ENCODE measurements around the gene DNAJB13. TPM values are rescaled to one million over a fixed set of nuclear protein-coding genes. Genes with fewer than 3 reads are reported as not detected.
A peak's percentile ranks its signal among the peaks of the same experiment; 100 is the strongest.

The DNAJB13 gene
- total RNA-seq, 1 donor from 2014 or later, result not detected

DNA sequence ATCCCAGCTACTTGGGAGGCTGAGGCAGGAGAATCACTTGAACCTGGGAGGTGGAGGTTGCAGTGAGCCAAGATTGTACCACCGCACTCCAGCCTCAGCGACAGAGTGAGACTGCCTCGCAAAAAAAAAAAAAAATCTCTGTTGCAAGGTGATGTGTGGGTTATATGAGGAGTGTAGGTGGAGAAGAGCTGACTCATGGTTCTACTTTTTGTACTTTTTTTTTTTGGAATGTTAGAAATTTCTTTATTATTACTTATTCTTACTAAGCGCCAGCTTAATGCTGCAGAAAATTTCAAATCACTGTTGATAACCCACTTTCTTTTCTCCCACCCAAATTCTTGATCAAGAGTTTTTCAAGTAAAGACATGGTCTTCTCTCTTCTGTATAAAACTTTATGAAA is 29.6 kb upstream of the DNAJB13 start:
- H3K79me2 ChIP-seq (ENCODE audit: low read depth), result no peaks in the 10 kb centered on the region
- Mint-ChIP-seq H3K36me3 (peaks cover 9% of the 10 kb centered on the region), H3K27ac (no peak overlapping the region), H3K27me3 (ENCODE audit: insufficient read depth, low read depth) (no peaks in the 10 kb centered on the region), H3K9me3 (no peaks in the 10 kb centered on the region), H3K4me3 (no peak overlapping the region), H3K4me1 (no peaks in the 10 kb centered on the region)
- H2AFZ ChIP-seq (replicated peaks), result no peak overlapping the region
- no peaks in the 10 kb centered on the region for H3K27me3 ChIP-seq
- H3K36me3 ChIP-seq, result peaks cover 4% of the 10 kb centered on the region
- TF ChIP-seq EZH2 (IDR thresholded peaks at IDR 0.05), result no peak
- TF ChIP-seq, protein P1, sequence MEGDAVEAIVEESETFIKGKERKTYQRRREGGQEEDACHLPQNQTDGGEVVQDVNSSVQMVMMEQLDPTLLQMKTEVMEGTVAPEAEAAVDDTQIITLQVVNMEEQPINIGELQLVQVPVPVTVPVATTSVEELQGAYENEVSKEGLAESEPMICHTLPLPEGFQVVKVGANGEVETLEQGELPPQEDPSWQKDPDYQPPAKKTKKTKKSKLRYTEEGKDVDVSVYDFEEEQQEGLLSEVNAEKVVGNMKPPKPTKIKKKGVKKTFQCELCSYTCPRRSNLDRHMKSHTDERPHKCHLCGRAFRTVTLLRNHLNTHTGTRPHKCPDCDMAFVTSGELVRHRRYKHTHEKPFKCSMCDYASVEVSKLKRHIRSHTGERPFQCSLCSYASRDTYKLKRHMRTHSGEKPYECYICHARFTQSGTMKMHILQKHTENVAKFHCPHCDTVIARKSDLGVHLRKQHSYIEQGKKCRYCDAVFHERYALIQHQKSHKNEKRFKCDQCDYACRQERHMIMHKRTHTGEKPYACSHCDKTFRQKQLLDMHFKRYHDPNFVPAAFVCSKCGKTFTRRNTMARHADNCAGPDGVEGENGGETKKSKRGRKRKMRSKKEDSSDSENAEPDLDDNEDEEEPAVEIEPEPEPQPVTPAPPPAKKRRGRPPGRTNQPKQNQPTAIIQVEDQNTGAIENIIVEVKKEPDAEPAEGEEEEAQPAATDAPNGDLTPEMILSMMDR (IDR thresholded peaks at IDR 0.05), result no peak
- TF ChIP-seq EZH2phosphoT487 (IDR thresholded peaks at IDR 0.05), result no peak
- H3K9ac ChIP-seq, result no peak overlapping the region
- no peak overlapping the region for H3K4me2 ChIP-seq
- no peaks in the 10 kb centered on the region for H3K9me3 ChIP-seq (ENCODE audit: low read depth)
- DNase-seq (ENCODE audit: low spot score), result no peak
- H4K20me1 ChIP-seq (ENCODE audit: low read depth), result no peaks in the 10 kb centered on the region
- no peak overlapping the region for H3K27ac ChIP-seq
- H3F3A ChIP-seq (ENCODE audit: low read depth), result no peaks in the 10 kb centered on the region
- H3K4me1 ChIP-seq, result no peaks in the 10 kb centered on the region
- H3K4me3 ChIP-seq, result no peak overlapping the region

DNA sequence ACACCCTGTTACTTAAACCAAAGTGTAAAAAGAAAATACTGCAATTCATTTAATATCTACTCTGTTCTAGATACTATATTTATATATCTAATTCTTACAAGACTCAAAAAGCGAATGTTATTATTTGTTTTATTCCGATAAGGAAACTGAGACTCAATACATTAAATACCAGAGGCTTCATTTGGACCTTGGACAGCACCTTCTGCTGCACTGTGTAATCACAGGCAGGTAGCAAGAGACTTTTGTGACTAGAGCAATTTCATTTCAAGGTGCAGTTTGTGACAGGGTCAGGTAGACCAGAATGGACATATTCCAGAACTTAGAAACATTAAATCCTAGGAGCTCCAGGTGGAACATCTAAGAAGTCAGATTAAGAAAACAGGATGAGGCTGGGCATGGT is 21.4 kb upstream of the DNAJB13 start:
- peaks cover 9% of the 10 kb centered on the region for H3K4me1 Mint-ChIP-seq
- peaks cover 6% of the 10 kb centered on the region for H3K4me1 ChIP-seq
- H2AFZ ChIP-seq (replicated peaks), result no peak overlapping the region
- H3K27ac Mint-ChIP-seq, result no peak overlapping the region
- H3K9ac ChIP-seq, result no peak overlapping the region
- H3K4me3 ChIP-seq, result no peak overlapping the region
- no peak overlapping the region for H3K27ac ChIP-seq
- no peaks in the 10 kb centered on the region for H3K9me3 ChIP-seq (ENCODE audit: low read depth)
- no peaks in the 10 kb centered on the region for H3K27me3 ChIP-seq
- no peak overlapping the region for H3K4me3 Mint-ChIP-seq
- H3K79me2 ChIP-seq (ENCODE audit: low read depth), result no peaks in the 10 kb centered on the region
- peaks cover 10% of the 10 kb centered on the region for H3F3A ChIP-seq (ENCODE audit: low read depth)
- H3K27me3 Mint-ChIP-seq (ENCODE audit: insufficient read depth, low read depth), result no peaks in the 10 kb centered on the region
- no peak overlapping the region for H3K4me2 ChIP-seq
- TF ChIP-seq EZH2phosphoT487 (IDR thresholded peaks at IDR 0.05) (no peak), EZH2 (IDR thresholded peaks at IDR 0.05) (no peak)
- TF ChIP-seq, protein P1 (IDR thresholded peaks at IDR 0.05), result no peak
- peaks cover 23% of the 10 kb centered on the region for H3K36me3 Mint-ChIP-seq
- H4K20me1 ChIP-seq (ENCODE audit: low read depth), result no peaks in the 10 kb centered on the region
- no peak for DNase-seq (ENCODE audit: low spot score)
- H3K9me3 Mint-ChIP-seq, result no peaks in the 10 kb centered on the region
- H3K36me3 ChIP-seq, result no peaks in the 10 kb centered on the region

DNA sequence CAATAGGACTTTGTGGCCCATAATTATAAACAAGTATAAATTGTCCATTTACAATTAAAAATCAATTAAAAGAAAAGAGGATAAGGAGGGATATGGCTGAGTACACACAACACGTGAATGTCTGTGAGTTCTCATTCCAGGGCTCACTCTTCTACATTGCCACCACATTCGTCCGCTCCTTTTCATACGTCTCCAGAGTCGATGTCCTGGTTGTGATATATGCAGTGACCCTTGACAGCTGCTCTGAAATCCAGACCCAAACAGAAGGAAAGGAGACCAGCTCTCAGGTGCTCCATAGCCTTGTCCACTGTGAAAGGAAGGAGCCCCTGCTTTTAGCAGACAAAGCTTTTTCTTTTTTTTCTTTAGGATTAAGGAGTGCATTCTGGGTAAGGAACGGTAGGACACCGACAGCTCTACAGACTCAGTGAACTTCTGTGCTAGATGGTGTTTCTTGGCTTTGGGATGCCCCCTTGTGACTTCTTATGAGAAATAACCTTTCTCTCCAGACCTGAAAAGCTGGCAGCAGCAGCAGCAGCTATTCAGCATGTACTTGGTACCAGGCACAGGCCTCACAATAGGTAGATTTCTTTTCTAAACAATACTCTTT is 19.7 kb upstream of the DNAJB13 start:
- Histone ChIP-seq H3K27ac (no peak overlapping the region), H3K4me1 (peaks cover 6% of the 10 kb centered on the region), H3K79me2 (ENCODE audit: low read depth) (no peaks in the 10 kb centered on the region), H3K9me3 (ENCODE audit: low read depth) (no peaks in the 10 kb centered on the region), H3K4me3 (no peak overlapping the region), H3K9ac (no peak overlapping the region), H3F3A (ENCODE audit: low read depth) (peaks cover 10% of the 10 kb centered on the region), H4K20me1 (ENCODE audit: low read depth) (no peaks in the 10 kb centered on the region), H2AFZ (replicated peaks) (no peak overlapping the region), H3K36me3 (no peaks in the 10 kb centered on the region), H3K4me2 (peak overlapping the region; percentile 56), H3K27me3 (no peaks in the 10 kb centered on the region)
- Mint-ChIP-seq H3K4me3 (no peak overlapping the region), H3K27ac (peak overlapping the region; percentile 87), H3K4me1 (peaks cover 9% of the 10 kb centered on the region), H3K36me3 (peaks cover 23% of the 10 kb centered on the region), H3K9me3 (no peaks in the 10 kb centered on the region), H3K27me3 (ENCODE audit: insufficient read depth, low read depth) (no peaks in the 10 kb centered on the region)
- peak; percentile 86 for DNase-seq (ENCODE audit: low spot score)
- TF ChIP-seq, protein P1 (IDR thresholded peaks at IDR 0.05), result peak; percentile 65
- TF ChIP-seq EZH2 (IDR thresholded peaks at IDR 0.05), result no peak

Measured in neural progenitor cell (in vitro differentiated cells).